Ovary (tissue), 9 donors: ENCODE results near the gene ARHGAP4. TPM values are rescaled to one million over a fixed set of nuclear protein-coding genes. Genes with fewer than 3 reads are reported as not detected.

Experiments
- DNase-seq, 5 donors: peaks; one replicate each; pipeline ENCODE4 v3.0.0-alpha.2; 2019 to 2020
- H3K27ac ChIP-seq, 2 donors: fragments of 200-600 bp; one replicate each; pipeline versions ENCODE4 v1.5.1 to v1.8.0; 2019 to 2022
- H3K27me3 ChIP-seq: fragments of 200-600 bp; one replicate; pipeline ENCODE4 v1.8.0; 2022
- H3K36me3 ChIP-seq: fragments of 200-600 bp; sonication (generic); one replicate; pipeline ENCODE4 v1.5.1; 2019
- H3K4me1 ChIP-seq: one replicate; pipeline ENCODE4 v1.8.1; 2013; ENCODE audit warnings: mild to moderate bottlenecking, moderate library complexity; ENCODE audit not compliant: insufficient read depth
- H3K4me3 ChIP-seq: fragments of 200-600 bp; sonication (generic); one replicate; pipeline ENCODE4 v1.5.1; 2017
- H3K9me3 ChIP-seq, 2 donors: fragments of 200-600 bp in 1 of 2; sonication (generic) in 1 of 2; one replicate each; pipeline versions ENCODE4 v1.5.1 to v1.8.1; 2013 to 2019; ENCODE audit warnings: mild to moderate bottlenecking in 1 of 2, moderate library complexity in 1 of 2
- EP300 ChIP-seq: sonication (generic); formaldehyde crosslinking; IDR thresholded peaks from one replicate; pipeline ENCODE4 v1.6.1; 2017; ENCODE audit warnings: antibody characterized with exemption
- POLR2A ChIP-seq: fragments of 450-650 bp; IDR thresholded peaks from one replicate; pipeline ENCODE4 v1.6.1; 2017; ENCODE audit warnings: antibody characterized with exemption, mild to moderate bottlenecking, moderate library complexity
- WGBS, 3 donors: extraction: QIAGEN DNeasy Blood & Tissue Kit in 1 of 3; methylation state at CpG; one replicate each; pipeline versions ENCODE4 v1.1.5 to v1.1.7; 2013 to 2017; 5-methylcytosine and 5-hydroxymethylcytosine counted together
- intact Hi-C, 4 donors: fragments of 100-400 bp; cut with DNase I; formaldehyde crosslinking; loops; one replicate each; pipeline versions ENCODE4 v1.11.0 to v1.15.1; 2022 to 2023
- polyA plus RNA-seq, 2 donors: library from polyadenylated mRNA; stranded (reverse); fragments of 200-250 nt in 1 of 2; fragments of 350-450 nt in 1 of 2; fragmentation: Illumina TruSeq in 1 of 2; extraction: RNeasy Lipid Tissue Mini Kit (QIAGEN cat#74804) in 1 of 2; gene quantifications; one replicate each; pipeline ENCODE4 v1.2.3, GENCODE V29; 2013 to 2014
- total RNA-seq, 7 donors: library from RNA; depleted of rRNA in 2 of 7; stranded (reverse); fragments of >200 nt in 2 of 7; fragmentation: NEBNext Ultra II Directional in 3 of 7; extraction: Animal tissue kit (Norgen Biotek cat#: 25700) in 3 of 7; gene quantifications; one replicate each; pipeline versions ENCODE4 v1.1.0 to v1.2.4, GENCODE V29; 2016 to 2023
- TF ChIP-seq, protein P1 (sequence below), 3 donors: fragments of 450-650 bp in 2 of 3; fragments of 200-600 bp in 1 of 3; IDR thresholded peaks; one replicate each; pipeline versions ENCODE4 v1.5.1 to v1.8.0; 2016 to 2022; ENCODE audit warnings: antibody characterized with exemption in 3 of 3, mild to moderate bottlenecking in 1 of 3
- donor health status: DM: no; HTN: no; CAD: no; lungs with moderate emphysema.
- donor health status: DM: no; HTN: no; CAD: no.
- donor health status: Bipolar disorder and iron deficiency.
- donor health status: DM: yes; HTN: yes; CAD: no.
- donor health status: DM: no; HTN: no; CAD: no.
- donor health status: DM: yes; HTN: yes; CAD: no.

The ARHGAP4 gene
- total and polyA plus RNA-seq, 9 donors: 1.2 to 22.3 (median 11.4) TPM

DNA sequence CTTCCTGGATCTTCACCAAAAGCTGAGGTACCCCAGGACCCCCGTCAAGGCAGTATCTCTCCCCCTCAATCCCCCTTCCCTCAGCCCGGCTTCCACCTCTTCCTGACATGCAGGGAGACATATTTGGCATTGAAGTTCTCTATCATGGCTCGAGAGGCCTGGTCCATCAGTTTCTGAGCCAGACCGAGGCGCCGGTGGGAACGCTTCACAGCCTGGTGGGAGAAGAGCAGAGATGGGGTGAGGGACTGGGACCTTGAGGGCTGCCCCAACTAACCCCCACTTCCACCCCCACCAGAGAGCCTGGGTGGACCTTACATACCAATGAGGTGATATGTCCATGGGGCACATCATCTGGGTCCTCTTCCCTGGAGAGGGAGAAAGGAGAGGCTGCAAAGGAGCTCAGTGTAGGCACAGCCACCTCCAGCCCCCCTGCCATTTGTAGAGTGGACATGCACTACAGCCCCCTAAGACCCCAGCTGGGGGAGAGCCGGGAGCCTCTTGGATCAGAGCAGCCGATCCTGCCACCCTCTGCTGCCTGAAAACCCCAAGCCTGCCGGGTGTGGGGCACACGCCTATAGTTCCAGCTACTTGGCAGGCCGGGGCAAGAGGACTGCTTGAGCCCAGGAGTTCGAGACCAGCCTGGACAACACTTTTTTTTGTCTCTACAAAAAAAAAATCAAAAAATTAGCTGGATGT lies 6.3 kb upstream of the ARHGAP4 start:
- Histone ChIP-seq H3K27ac (no peak overlapping the region), H3K4me3 (no peak overlapping the region), H3K9me3 (no peaks in the 10 kb centered on the region), H3K27me3 (no peaks in the 10 kb centered on the region), H3K4me1 (peaks cover 10% of the 10 kb centered on the region), H3K36me3 (no peaks in the 10 kb centered on the region)
- 86 to 89% (median 88%) methylated on average over 13 of the region's 13 CpGs for WGBS, 3 donors
- peak in 1 of 5 donors; percentile 24 for DNase-seq
- intact Hi-C loops: no loop called here
- TF ChIP-seq POLR2A: no peak
- TF ChIP-seq EP300: no peak

GRCh38 chrX:153931748-153932147 lies 5.7 kb upstream of the ARHGAP4 start:
- no peaks in the 10 kb centered on the region for H3K27me3 ChIP-seq
- TF ChIP-seq EP300 (no peak), POLR2A (no peak)
- TF ChIP-seq, protein P1, sequence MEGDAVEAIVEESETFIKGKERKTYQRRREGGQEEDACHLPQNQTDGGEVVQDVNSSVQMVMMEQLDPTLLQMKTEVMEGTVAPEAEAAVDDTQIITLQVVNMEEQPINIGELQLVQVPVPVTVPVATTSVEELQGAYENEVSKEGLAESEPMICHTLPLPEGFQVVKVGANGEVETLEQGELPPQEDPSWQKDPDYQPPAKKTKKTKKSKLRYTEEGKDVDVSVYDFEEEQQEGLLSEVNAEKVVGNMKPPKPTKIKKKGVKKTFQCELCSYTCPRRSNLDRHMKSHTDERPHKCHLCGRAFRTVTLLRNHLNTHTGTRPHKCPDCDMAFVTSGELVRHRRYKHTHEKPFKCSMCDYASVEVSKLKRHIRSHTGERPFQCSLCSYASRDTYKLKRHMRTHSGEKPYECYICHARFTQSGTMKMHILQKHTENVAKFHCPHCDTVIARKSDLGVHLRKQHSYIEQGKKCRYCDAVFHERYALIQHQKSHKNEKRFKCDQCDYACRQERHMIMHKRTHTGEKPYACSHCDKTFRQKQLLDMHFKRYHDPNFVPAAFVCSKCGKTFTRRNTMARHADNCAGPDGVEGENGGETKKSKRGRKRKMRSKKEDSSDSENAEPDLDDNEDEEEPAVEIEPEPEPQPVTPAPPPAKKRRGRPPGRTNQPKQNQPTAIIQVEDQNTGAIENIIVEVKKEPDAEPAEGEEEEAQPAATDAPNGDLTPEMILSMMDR (IDR thresholded peaks at IDR 0.05): no peak
- no peak overlapping the region for H3K27ac ChIP-seq
- H3K4me3 ChIP-seq: no peak overlapping the region
- peaks cover 15% of the 10 kb centered on the region for H3K4me1 ChIP-seq
- 87 to 91% (median 90%) methylated on average over 13 of the region's 13 CpGs for WGBS, 3 donors
- peak in 1 of 5 donors; percentile 34 for DNase-seq
- intact Hi-C loops: no loop called here
- no peaks in the 10 kb centered on the region for H3K36me3 ChIP-seq
- H3K9me3 ChIP-seq: no peaks in the 10 kb centered on the region

GRCh38 chrX:153931151-153931550 lies 5.1 kb upstream of the ARHGAP4 start:
- intact Hi-C loops: no loop called here
- Histone ChIP-seq H3K4me3 (no peak overlapping the region), H3K27me3 (no peaks in the 10 kb centered on the region), H3K4me1 (peaks cover 15% of the 10 kb centered on the region), H3K9me3 (no peaks in the 10 kb centered on the region), H3K36me3 (no peaks in the 10 kb centered on the region), H3K27ac (no peak overlapping the region)
- DNase-seq: peak in 1 of 5 donors; percentile 25
- 89 to 95% (median 91%) methylated on average over 8 of the region's 8 CpGs for WGBS, 3 donors
- TF ChIP-seq POLR2A (no peak), EP300 (no peak)
- TF ChIP-seq, protein P1 (IDR thresholded peaks at IDR 0.05): no peak

GRCh38 chrX:153930011-153930910 lies 4.2 kb upstream of the ARHGAP4 start:
- H3K27ac ChIP-seq: no peak overlapping the region
- 84 to 86% (median 84%) methylated on average over 31 of the region's 31 CpGs for WGBS, 3 donors
- DNase-seq: peak in 1 of 5 donors; percentile 41
- H3K4me1 ChIP-seq: peaks cover 15% of the 10 kb centered on the region
- H3K27me3 ChIP-seq: no peaks in the 10 kb centered on the region
- intact Hi-C loops: no loop called here
- no peaks in the 10 kb centered on the region for H3K36me3 ChIP-seq
- no peak overlapping the region for H3K4me3 ChIP-seq
- TF ChIP-seq EP300: no peak
- TF ChIP-seq, protein P1 (IDR thresholded peaks at IDR 0.05): no peak
- no peak for TF ChIP-seq POLR2A
- H3K9me3 ChIP-seq: no peaks in the 10 kb centered on the region
